GM12874 (cell line): ENCODE data around the gene LEO1.

Source experiments
- CTCF ChIP-seq: IDR thresholded peaks from 2 replicates; pipeline ENCODE4 v1.5.1; 2011; ENCODE audit warnings: low read depth, mild to moderate bottlenecking, control low read depth, low read length, moderate library complexity; ENCODE audit not compliant: insufficient read depth

LEO1 gene

GRCh38 chr15:52008359-52008697 lies 36.8 kb upstream of the LEO1 start:
- TF ChIP-seq CTCF, result no peak

GRCh38 chr15:52006702-52007340 lies 35.2 kb upstream of the LEO1 start:
- TF ChIP-seq CTCF, result no peak

- no peak for TF ChIP-seq CTCF
Measured at GRCh38 chr15:52005748-52006701, 34.4 kb upstream of the LEO1 start.

GRCh38 chr15:52004806-52005205 lies 33.2 kb upstream of the LEO1 start:
- TF ChIP-seq CTCF, result no peak

- no peak for TF ChIP-seq CTCF
Measured at GRCh38 chr15:52003710-52004109, 32.1 kb upstream of the LEO1 start.

- TF ChIP-seq CTCF, result no peak
Measured at GRCh38 chr15:52002351-52002750, 30.8 kb upstream of the LEO1 start.

GRCh38 chr15:51992953-51993352 lies 21.4 kb upstream of the LEO1 start:
- no peak for TF ChIP-seq CTCF
